Esophagus muscularis mucosa (tissue), 4 donors: ENCODE data around the gene TPO. TPM values are rescaled to one million over a fixed set of nuclear protein-coding genes. Genes with fewer than 3 reads are reported as not detected.
"Not testable (repeated sequence)": the region's sequence is repeated elsewhere in the genome, so short reads cannot be mapped to it uniquely, and the experiment has no call there.

Experiments used
- DNase-seq: peaks from one replicate; pipeline ENCODE4 v3.0.0-alpha.2; 2017; ENCODE audit errors: extremely low spot score
- H3K27ac ChIP-seq, 4 donors: fragments of 200-600 bp; sonication (generic); replicated peaks in 1 of 4; 1 replicate in 3 of 4; 2 replicates in 1 of 4; pipeline ENCODE4 v1.5.1; 2016 to 2019; ENCODE audit warnings: mild to moderate bottlenecking in 1 of 4
- H3K27me3 ChIP-seq, 4 donors: fragments of 200-600 bp; sonication (generic); one replicate each; pipeline versions ENCODE4 v1.5.1 to v1.6.0; 2016 to 2019
- H3K36me3 ChIP-seq, 4 donors: fragments of 200-600 bp; sonication (generic); one replicate each; pipeline ENCODE4 v1.5.1; 2016 to 2019
- H3K4me1 ChIP-seq, 4 donors: fragments of 200-600 bp; sonication (generic); one replicate each; pipeline ENCODE4 v1.5.1; 2016 to 2019
- H3K4me3 ChIP-seq, 4 donors: fragments of 200-600 bp; sonication (generic); 1 replicate in 2 of 4; 2 replicates in 2 of 4; pipeline ENCODE4 v1.5.1; 2016 to 2019; ENCODE audit warnings: mild to moderate bottlenecking in 4 of 4, moderate library complexity in 1 of 4
- H3K9me3 ChIP-seq, 4 donors: fragments of 200-600 bp; sonication (generic); 1 replicate in 3 of 4; 2 replicates in 1 of 4; pipeline ENCODE4 v1.5.1; 2016 to 2019
- CTCF ChIP-seq, 3 experiments: fragments of 200-600 bp in 2 of 3; fragments of 450-650 bp in 1 of 3; sonication (generic) in 2 of 3; IDR thresholded peaks; one replicate each; pipeline ENCODE4 v1.5.1; 2017 to 2019; ENCODE audit warnings: antibody characterized with exemption in 3 of 3, mild to moderate bottlenecking in 2 of 3, moderate library complexity in 1 of 3
- EP300 ChIP-seq: sonication (generic); formaldehyde crosslinking; IDR thresholded peaks from one replicate; pipeline ENCODE4 v1.6.1; 2017; ENCODE audit warnings: antibody characterized with exemption
- POLR2A ChIP-seq: fragments of 450-650 bp; IDR thresholded peaks from one replicate; pipeline ENCODE4 v1.6.1; 2017; ENCODE audit warnings: antibody characterized with exemption, moderate library complexity, mild to moderate bottlenecking, low read depth
- POLR2AphosphoS5 ChIP-seq, 2 donors: sonication (generic); formaldehyde crosslinking; IDR thresholded peaks; one replicate each; pipeline ENCODE4 v1.6.1; 2017; ENCODE audit warnings: antibody characterized with exemption in 2 of 2
- WGBS: methylation state at CpG from one replicate; pipeline ENCODE4 v1.1.5; 2018; 5-methylcytosine and 5-hydroxymethylcytosine counted together
- intact Hi-C: fragments of 100-400 bp; cut with DNase I; formaldehyde crosslinking; loops from one replicate; pipeline ENCODE4 v1.15.1; 2023
- total RNA-seq, 4 donors: library from RNA; depleted of rRNA; stranded (reverse); fragments of >200 nt; gene quantifications; one replicate each; pipeline versions ENCODE4 v1.1.0 to v1.2.1, GENCODE V29; 2016

TPO gene
- total RNA-seq, 4 donors from 2014 or later = 7.1 to 18.4 (median 10.4) TPM

- WGBS = 76% methylated on average over 11 of the region's 11 CpGs
- H3K4me1 ChIP-seq = no peaks in the 10 kb centered on the region
- H3K36me3 ChIP-seq = peaks cover 0 to 32% (median 0%) of the 10 kb centered on the region in 4 donors
- intact Hi-C loops = no loop called here
- no peak overlapping the region for H3K27ac ChIP-seq
- no peaks in the 10 kb centered on the region for H3K9me3 ChIP-seq
- H3K27me3 ChIP-seq = peaks cover 0 to 9% (median 0%) of the 10 kb centered on the region in 4 donors
- DNase-seq = no peak
- H3K4me3 ChIP-seq = no peak overlapping the region
- TF ChIP-seq POLR2A (no peak), CTCF (IDR thresholded peaks at IDR 0.05) (no peak), EP300 (no peak), POLR2AphosphoS5 (IDR thresholded peaks at IDR 0.05) (no peak)
These were observed 75.0 kb downstream of the TPO start for GRCh38 chr2:1488181-1488671.

- 91% methylated on average over 6 of the region's 6 CpGs for WGBS
- DNase-seq = no peak
These were observed 75.6 kb downstream of the TPO start for GRCh38 chr2:1488851-1489250.

GRCh38 chr2:1489486-1489885, 76.2 kb downstream of the TPO start:
- no peak for TF ChIP-seq POLR2AphosphoS5 (IDR thresholded peaks at IDR 0.05)
- no peak for TF ChIP-seq EP300
- TF ChIP-seq CTCF (IDR thresholded peaks at IDR 0.05) = no peak
- no peak for TF ChIP-seq POLR2A
- intact Hi-C loops = no loop called here
- peaks cover 0 to 9% (median 0%) of the 10 kb centered on the region in 4 donors for H3K27me3 ChIP-seq
- no peak for DNase-seq
- H3K4me3 ChIP-seq = no peak overlapping the region
- 92% methylated on average over 9 of the region's 9 CpGs for WGBS
- H3K9me3 ChIP-seq = no peaks in the 10 kb centered on the region
- peaks cover 0 to 21% (median 0%) of the 10 kb centered on the region in 4 donors for H3K36me3 ChIP-seq
- peaks cover 0 to 4% (median 0%) of the 10 kb centered on the region in 4 donors for H3K4me1 ChIP-seq
- no peak overlapping the region for H3K27ac ChIP-seq

More at GRCh38 chr2:1488851-1489250, 75.6 kb downstream of the TPO start:
- H3K27ac ChIP-seq = no peak overlapping the region
- no peak overlapping the region for H3K4me3 ChIP-seq
- TF ChIP-seq CTCF (IDR thresholded peaks at IDR 0.05) (no peak), EP300 (no peak), POLR2A (no peak), POLR2AphosphoS5 (IDR thresholded peaks at IDR 0.05) (no peak)
- intact Hi-C loops = no loop called here
- no peaks in the 10 kb centered on the region for H3K9me3 ChIP-seq
- H3K4me1 ChIP-seq = peaks cover 0 to 3% (median 0%) of the 10 kb centered on the region in 4 donors
- H3K36me3 ChIP-seq = peaks cover 0 to 27% (median 0%) of the 10 kb centered on the region in 4 donors
- peaks cover 0 to 9% (median 0%) of the 10 kb centered on the region in 4 donors for H3K27me3 ChIP-seq

GRCh38 chr2:1490381-1490780, 77.1 kb downstream of the TPO start:
- 96% methylated on average over 16 of the region's 16 CpGs for WGBS
- H3K36me3 ChIP-seq = peaks cover 0 to 21% (median 0%) of the 10 kb centered on the region in 4 donors
- H3K27me3 ChIP-seq, H3K27ac ChIP-seq, H3K4me3 ChIP-seq, H3K9me3 ChIP-seq, intact Hi-C loops, H3K4me1 ChIP-seq, DNase-seq: not testable (repeated sequence)

- Histone ChIP-seq H3K27ac (no peak overlapping the region), H3K4me3 (no peak overlapping the region), H3K36me3 (peaks cover 0 to 33% (median 0%) of the 10 kb centered on the region in 4 donors), H3K27me3 (peaks cover 0 to 9% (median 0%) of the 10 kb centered on the region in 4 donors), H3K9me3 (no peaks in the 10 kb centered on the region), H3K4me1 (peaks cover 0 to 4% (median 0%) of the 10 kb centered on the region in 4 donors)
- DNase-seq = no peak
- TF ChIP-seq EP300 = no peak
- no peak for TF ChIP-seq POLR2AphosphoS5 (IDR thresholded peaks at IDR 0.05)
- no peak for TF ChIP-seq POLR2A
- TF ChIP-seq CTCF (IDR thresholded peaks at IDR 0.05) = no peak
- WGBS = 72% methylated on average over 8 of the region's 8 CpGs
- intact Hi-C loops = no loop called here
These were observed 78.5 kb downstream of the TPO start for GRCh38 chr2:1491751-1492150.

- WGBS = 89% methylated on average over 9 of the region's 9 CpGs
- peak overlapping the region in 2 of 4 donors; percentile 33 to 44 for H3K27ac ChIP-seq
These were observed 79.0 kb downstream of the TPO start for GRCh38 chr2:1492231-1492630.

More at GRCh38 chr2:1492231-1492630, 79.0 kb downstream of the TPO start:
- DNase-seq, intact Hi-C loops, H3K27me3 ChIP-seq, H3K4me1 ChIP-seq, H3K4me3 ChIP-seq, H3K9me3 ChIP-seq: not testable (repeated sequence)
- H3K36me3 ChIP-seq = peaks cover 0 to 33% (median 0%) of the 10 kb centered on the region in 4 donors
